ACHN (cell line): ENCODE data around the gene TCHHL1.

Source experiments
- DNase-seq: peaks from one replicate; pipeline ENCODE4 v3.0.0-alpha.2; 2015
- in situ Hi-C: cut with HindIII; loops from 2 replicates; pipeline ENCODE4 v1.10.0; 2017; ENCODE audit warnings: low sequenced_read_pairs, low pct_ligation_motif_present, low pct_unique_long_range_greater_than_20kb

The TCHHL1 gene

DNA sequence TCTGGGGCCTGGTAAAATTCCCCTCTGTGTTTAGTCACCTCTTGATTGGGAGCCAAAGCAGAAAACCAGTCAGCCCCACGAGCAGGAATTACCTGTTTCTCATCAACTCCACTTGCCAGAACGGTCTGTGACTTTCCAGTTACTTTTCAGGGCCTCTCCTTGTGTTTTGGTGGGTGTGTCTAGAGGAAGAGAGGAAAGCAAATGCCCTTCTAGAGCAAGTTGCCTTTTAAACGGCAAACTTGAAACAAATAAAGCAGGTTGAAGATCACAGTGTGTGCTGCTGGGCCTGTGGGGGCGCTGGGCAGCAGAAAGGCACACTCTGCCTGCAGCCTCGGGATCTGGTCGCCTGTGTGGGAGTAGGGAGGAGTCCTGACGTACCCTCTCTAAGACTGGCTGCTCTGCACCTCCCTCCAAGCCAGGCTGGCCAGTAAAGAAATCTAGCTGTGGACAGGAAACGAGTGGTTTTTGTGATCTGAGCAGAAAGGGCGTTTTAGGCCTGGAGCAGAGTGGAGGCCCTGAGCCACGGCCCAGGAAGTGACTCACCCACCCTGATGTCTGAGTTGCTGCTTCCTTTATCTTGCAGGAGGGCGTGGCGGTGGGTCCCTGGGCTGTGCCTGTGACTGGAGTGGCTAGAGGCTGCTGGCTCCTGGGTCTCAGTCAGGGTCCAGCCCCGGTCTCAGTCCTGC, 41.0 kb downstream of the TCHHL1 start:
- DNase-seq, result peak; percentile 99
- in situ Hi-C loops, result no loop called here

DNA sequence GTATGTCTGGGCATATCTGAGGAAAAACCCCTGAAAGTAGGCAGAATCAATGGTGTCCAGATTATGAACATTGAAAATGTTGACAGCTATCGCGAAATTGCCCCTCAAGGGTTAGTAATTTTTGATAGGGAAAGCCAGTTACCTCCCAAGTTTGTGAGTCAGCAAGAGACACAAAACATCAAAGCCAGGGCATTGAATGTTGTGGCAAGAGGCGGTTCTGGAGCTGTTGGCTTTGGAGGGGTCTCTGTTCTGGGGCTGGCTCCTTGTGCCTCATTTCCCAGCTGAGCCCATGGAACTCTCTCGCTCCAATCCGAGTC, 41.5 kb downstream of the TCHHL1 start:
- in situ Hi-C loops, result no loop called here

GRCh38 chr1:152044386-152044785, 44.5 kb downstream of the TCHHL1 start:
- DNase-seq, result no peak
- in situ Hi-C loops, result no loop called here

More for the DNA sequence above, 41.5 kb downstream of the TCHHL1 start:
- DNase-seq, result no peak

GRCh38 chr1:152043870-152044269, 45.0 kb downstream of the TCHHL1 start:
- in situ Hi-C loops, result no loop called here
- no peak for DNase-seq

DNA sequence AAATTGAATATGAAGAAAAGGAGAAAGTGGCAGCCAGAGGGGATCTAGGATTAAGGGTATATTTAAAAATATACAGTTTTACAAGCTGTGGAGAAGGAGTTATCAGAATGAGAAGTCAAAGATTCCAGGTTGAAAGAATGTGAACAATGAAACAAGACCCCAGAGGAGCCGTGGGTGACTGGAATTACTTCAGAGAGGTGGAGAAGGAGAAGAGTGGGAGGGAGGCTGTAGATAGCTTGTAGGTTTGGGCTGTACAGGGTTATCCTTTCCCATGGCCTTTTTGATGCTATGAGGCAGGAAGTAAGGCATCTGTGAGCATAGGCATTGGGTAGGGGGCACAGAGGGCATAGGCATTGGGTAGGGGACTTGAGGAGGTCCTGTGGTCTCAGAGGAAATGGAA, 46.8 kb downstream of the TCHHL1 start:
- in situ Hi-C loops, result no loop called here
- DNase-seq, result no peak

DNA sequence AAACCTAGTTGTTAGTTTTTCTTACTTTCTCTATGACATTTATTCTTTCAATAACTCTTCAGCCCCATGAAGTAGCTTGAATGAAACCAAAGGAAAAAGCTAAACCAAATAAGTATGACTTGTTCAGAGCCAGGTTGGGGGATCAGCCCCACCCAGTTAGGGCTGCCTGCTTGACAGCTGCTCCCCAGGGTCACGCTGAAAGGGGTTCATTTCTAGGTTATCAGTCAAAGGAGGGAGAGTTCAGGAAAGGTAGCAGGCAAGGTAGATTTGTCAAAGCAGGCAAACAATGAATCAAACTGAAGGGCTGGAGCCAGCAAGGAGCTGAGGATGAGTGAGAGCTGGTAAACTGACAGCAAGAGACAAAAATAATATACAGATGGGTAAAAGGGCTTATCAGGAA, 49.0 kb downstream of the TCHHL1 start:
- in situ Hi-C loops, result no loop called here
- DNase-seq, result no peak

DNA sequence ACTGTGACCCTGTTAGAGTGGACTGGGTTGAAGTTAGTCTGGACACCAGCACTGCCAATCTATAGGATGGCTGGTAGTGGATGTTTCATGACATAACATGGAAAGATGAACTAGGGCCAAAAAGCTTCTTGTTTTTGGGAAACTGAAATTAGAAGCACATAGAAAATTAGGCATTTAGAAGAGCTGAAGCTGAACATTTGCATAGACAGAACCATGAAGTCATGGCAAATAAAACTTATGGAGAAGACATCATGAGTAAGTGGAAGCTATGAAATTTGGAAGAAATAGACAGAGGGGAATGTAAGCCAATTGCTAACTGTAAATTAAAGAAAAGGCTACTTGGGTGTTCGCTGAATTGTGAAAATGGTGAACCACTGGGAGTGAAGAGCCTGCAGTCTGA, 49.4 kb downstream of the TCHHL1 start:
- DNase-seq, result no peak
- in situ Hi-C loops, result no loop called here

GRCh38 chr1:152038871-152039270, 50.0 kb downstream of the TCHHL1 start:
- in situ Hi-C loops, result no loop called here
- DNase-seq, result no peak

DNA sequence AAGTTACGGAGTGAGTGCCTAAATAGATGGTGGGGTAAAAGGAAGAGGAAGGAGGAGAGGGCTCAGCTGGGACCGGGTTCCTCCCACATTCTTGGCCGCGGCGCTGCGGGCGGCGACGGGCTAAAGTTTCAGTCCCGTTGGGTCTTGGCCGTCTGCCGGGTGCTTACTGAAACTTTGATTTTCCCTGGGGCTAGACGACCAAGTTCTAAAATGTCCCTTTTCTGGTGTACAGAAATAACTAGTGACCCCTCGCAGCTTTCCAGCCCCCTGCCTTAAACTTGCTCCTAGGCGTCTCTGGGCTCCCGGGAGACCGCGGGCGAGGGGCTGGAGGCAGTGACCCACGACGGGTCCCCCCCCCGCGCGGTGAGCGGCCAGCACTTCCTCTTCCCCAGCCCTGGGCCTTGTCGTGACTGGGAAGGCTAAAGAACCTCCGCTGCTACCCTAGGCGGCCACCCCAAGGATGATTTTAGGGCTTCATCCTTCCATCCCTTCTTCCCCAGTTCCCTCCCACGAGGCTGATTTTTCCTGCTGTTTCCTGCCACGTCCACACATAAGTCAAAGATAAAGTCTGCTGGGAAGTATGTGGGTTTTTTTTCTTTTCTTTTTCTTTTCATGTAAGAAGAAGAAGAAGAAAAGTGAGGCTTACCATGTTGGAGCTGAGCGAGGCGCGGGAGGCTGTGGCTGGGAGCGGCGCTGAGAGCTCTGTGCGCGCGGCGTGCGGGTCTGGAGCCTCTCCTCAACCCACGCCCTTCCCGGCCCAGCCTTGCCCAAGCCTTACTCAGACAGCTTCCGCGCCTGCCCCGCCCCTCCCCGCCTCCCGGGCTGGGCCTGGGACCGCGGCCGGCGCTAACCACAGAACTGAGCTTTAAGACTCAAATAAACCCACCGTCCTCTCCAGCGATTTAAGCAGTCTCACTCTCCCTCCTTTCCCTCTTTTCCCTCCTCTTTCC, 52.3 kb downstream of the TCHHL1 start, which contains the start of gene S100A11:
TSS of gene S100A11 (minus strand) at position 738 of the 950 bp plus-strand sequence. CDS start at position 649, 89 bp downstream.
- in situ Hi-C loops, result no loop called here
- DNase-seq, result peak; percentile 90

DNA sequence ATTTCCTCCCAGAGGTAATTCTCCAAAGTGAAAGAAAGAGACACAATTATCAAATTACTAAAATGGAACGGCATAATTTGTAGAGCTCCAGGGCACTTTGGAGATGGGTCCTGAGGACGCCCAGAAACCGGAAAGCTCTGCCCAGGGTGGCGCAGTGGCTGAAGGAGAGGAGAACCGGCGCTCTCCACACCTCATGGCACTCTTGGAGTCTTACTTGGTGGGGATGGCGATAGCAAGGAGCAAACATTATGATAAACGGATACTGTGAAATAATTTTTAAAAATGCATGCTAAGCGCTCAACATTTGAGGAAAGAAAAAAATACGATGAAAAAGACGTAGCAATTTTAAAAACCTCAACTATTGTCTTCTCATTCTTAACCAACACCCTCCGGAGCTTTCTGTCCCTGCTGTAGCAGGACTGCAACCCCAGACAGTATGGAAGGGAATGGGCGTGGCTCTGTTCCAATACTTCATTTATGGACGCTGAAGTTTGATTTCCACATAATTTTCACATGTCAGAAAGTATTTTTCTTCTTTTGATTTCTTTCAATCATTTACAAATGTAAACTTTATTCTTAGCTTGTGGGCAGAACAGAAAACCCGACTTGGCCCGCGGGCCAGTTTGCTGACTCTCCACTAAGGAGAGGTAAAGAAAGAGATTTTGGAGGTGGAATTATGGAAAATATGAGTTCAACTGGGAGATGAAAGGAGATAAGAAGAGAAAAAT, 53.2 kb downstream of the TCHHL1 start:
- in situ Hi-C loops, result no loop called here
- peak; percentile 47 for DNase-seq

- DNase-seq, result peak; percentile 78
- in situ Hi-C loops, result no loop called here
These were observed 54.0 kb downstream of the TCHHL1 start for GRCh38 chr1:152034654-152035538.

DNA sequence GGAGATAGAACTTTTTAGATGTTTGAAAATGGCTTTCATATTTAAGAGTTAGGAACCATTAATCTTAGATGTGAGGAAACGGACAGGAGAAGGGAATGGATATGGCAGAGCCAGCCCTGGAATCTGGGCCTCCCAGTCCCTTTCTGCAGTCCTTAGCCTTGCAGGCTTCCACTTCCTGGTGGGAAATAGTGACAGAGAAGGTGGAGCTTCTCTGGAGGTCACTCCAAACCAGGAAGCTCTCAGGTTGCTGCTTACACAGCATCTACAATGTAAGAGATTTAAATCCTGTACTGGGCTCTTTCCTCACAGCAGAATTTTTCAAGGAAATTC, 54.6 kb downstream of the TCHHL1 start:
- no peak for DNase-seq
- in situ Hi-C loops, result no loop called here
